Sigmoid colon (tissue), 4 donors: ENCODE data around the gene ETS1.
"Not testable (repeated sequence)": the region's sequence is repeated elsewhere in the genome, so short reads cannot be mapped to it uniquely, and the experiment has no call there.

Source experiments
- CTCF ChIP-seq, 4 experiments: fragments of 450-650 bp in 3 of 4; fragments of 200-600 bp in 1 of 4; IDR thresholded peaks; one replicate each; pipeline ENCODE4 v1.5.1; 2016 to 2019; ENCODE audit warnings: antibody characterized with exemption in 4 of 4, mild to moderate bottlenecking in 3 of 4, moderate library complexity in 2 of 4
- POLR2A ChIP-seq, 2 donors: fragments of 450-650 bp; IDR thresholded peaks; one replicate each; pipeline ENCODE4 v1.6.1; 2016; ENCODE audit warnings: antibody characterized with exemption in 2 of 2, mild to moderate bottlenecking in 2 of 2, moderate library complexity in 2 of 2
- POLR2AphosphoS5 ChIP-seq, 4 donors: sonication (generic); formaldehyde crosslinking; IDR thresholded peaks; one replicate each; pipeline ENCODE4 v1.6.1; 2017; ENCODE audit warnings: antibody characterized with exemption in 4 of 4

GRCh38 chr11:128445921-128446320, 141.4 kb downstream of the ETS1 start:
- not testable (repeated sequence) for TF ChIP-seq POLR2A, POLR2AphosphoS5, CTCF (IDR thresholded peaks at IDR 0.05)
